Hematopoietic multipotent progenitor cell treated with erythropoietin and hydrocortisone succinate and interleukin-3 and kit ligand, for 8 days (in vitro differentiated cells): Measurements from ENCODE around the gene BDH1.
A peak's percentile ranks its signal among the peaks of the same experiment; 100 is the strongest.

Experiments used
- DNase-seq: peaks from one replicate; pipeline ENCODE4 v3.0.0-alpha.2; 2015

BDH1 gene

DNA sequence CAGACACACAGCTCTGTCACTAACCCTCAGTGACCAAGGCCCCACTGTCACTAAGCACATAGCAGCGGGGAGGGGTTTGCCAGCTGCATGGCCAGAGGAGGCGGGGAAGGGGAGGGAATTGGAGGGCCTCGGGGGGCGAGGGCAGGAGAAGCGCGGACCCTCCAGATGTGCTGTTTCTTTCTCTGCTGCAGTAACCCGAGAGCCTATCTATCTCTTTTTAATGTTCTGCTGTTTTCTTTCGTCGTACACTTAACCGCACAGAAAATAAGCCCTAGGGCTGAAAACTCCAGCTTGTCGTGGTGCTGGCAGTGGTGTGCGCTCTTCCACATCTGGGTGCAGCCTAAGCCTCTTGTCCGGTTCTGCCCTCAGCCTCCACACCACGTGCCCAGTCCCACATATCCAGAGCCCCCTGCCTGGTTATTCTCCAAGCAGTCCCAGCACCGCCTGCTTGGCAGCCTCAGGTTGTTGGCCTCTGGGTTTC, 51.1 kb downstream of the BDH1 start:
- no peak for DNase-seq

DNA sequence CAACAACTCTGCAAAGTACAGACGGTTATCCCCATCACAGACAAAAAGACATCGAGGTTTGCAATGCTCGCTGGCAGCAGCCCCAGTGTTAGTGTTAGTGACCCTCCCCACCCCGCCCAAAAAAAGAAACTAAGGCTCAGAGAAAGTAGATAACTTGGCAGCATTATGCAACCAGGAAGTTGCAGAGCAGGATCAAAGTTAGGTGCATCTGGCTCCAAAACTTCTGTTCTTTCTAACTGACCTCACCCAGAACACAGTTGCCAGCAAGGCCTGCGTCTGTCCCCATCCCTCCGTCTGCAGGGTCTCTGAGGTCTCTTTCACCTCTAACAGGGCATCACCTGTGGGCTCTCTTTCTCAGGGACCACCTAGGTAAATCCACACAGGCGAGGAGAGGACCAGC, 51.5 kb downstream of the BDH1 start:
- DNase-seq, result peak; percentile 55

DNA sequence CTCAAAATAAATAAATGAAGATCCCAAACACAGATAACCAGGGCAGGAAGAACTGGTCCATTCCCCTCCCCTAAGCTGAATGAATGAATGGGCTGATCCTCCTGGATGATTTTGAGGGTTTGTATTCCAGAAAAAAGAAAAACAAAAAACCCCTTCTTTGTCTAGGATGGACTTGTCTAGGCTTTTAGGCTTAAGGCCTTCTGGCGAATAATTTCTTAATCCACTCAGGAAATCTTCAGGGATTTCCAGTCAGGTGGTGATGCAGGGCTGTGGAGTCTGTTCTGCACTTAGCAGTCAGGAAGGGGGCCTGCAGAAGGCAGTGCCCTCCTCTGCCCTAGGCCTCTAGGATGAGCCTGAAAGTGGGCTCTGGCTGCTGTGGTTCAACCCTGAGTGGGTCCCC, 52.1 kb downstream of the BDH1 start:
- DNase-seq, result no peak

DNA sequence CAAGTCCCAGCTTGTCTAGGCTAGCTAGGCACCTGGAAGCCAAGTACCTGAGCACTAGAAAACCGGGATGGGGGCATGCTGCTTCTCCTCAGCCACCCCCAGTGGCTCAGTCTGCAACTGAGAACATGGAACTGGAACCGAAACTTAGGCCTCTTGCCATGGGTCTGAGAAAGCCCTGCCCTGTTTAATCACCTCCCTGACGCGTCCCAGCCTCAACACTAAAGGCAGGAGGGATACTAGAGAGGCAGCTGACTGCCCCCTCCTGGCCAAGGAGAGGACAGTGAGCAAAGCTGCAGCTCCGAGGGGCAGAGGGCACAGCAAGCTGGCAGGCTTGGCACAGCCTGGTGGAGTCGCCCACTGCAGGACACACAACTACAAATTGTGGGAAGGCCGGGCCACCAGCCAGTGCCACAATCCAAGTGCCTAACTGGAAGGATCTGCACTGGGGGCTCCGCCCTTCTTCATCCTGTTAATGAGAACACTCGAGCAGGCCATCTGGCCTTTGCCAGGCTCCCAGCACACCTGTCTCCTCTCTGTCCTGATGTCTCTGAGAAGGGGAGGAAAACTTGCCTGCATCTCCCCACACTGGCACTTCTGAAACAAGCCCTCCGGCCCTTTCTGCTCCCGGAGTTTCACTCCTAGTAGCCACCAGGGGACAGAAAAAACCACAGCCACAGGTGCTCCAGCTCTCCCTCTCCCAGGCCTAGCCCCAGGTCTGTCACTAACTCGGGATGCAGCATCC, 53.7 kb downstream of the BDH1 start:
- DNase-seq, result peak; percentile 76

DNA sequence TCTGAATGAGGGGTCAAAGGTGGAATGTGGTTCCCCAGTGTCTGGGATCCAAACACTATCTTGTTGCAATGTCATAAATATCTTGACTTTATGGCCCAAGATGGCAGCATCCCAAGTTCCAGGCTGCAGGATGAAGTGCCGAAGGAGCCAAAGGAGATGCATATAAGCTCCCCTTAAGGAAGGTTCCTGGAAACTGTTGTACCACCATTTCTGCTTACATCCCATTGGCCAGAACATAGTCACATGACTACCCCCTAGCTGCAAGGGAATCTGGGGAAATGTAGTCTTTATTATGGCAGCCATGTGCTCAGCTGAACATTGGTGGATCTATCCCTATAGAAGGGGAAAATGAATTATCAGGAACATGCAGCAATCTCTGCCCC, 54.3 kb downstream of the BDH1 start:
- DNase-seq, result peak; percentile 55

DNA sequence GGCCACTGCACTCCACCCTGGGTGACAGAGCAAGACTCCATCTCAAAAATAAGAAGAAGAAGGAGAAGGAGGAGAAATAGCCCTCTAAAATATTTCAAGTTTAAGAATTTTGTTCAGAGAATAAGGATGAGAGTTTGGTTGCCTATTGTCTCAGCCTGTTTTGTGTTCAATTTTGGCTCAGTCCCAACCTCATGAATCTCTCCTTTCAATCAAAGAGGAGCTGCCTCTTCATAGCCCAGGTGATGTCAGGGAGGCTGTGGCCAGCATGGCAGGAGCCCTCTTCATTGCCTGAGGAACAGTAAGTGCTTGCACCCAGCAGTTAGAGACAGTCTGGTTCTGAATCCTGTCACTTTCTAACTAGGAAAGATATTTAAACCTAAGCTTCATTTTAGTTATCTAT, 55.0 kb downstream of the BDH1 start:
- no peak for DNase-seq

DNA sequence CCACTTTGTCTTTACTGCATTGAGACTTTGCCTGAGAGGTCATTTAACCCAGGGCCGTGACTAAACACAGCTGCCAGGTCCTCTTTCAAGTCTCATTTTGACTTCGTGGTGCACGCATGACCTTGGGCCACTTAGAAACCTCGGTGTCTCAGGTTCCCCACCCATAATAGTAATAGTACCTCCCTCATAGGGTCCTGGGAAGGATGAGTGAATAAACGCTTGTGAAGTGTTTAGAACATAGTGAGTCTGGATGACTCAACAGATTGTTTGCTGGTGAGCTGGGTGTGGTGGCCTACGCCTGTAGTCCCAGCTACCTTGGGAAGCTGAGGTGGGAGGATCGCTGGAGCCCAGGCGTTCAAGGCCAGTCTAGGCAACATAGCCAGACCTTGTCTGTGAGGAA, 56.3 kb downstream of the BDH1 start:
- DNase-seq, result no peak

DNA sequence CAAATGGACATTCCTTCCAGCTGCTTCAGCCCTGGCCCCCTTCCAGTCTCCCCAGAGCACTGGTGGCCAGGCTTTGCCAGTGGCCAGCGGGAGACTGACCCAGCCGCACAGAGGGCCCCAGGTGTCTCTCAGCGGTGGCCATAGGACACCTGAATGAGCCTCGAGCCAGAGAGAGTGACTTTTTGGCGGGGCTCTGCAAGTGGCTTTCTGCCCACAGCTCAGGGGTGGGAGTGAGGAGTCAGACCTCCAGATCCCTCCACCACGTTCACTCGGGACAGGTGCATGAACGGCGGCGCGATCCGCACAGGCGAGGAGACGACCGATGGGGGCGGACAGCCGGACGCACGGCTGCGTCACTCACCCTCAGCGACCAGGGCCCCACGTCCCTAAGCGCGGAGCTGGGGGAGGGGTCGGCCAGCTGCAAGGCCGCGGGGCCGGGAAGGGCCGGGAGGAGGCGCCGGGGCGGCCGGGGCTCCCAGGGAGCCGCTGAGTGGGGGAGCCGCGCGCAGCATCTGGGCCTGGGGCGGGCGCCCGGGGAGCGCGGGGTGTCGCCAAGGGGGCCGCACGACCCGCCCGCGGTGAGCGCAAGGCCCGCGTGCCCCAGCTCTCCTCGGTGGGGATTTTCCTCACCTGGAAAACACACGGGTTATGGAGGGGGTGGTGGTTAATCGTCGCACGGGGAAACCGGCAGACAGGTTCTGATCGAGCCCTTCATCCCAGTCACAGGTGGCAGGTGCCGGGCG, 57.1 kb downstream of the BDH1 start:
- no peak for DNase-seq

DNA sequence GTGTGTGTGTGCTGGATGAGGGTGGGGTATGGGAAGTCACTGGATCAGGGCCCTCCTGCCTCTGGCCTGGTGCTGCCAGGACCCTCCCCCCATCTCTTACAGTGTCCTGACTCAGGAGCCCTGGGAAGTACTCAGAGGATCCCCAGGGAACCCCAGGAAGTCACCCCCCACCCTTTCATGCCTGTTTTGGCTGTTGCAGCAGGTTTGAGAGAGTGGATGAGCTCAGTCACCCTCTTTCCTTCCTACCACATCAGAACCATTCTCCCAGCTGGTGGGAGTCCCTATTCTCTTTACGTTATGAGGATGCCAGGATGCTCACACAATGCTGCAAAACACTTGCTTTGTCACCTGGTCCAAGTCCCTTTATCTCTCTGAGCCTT, 59.0 kb downstream of the BDH1 start:
- DNase-seq, result no peak

DNA sequence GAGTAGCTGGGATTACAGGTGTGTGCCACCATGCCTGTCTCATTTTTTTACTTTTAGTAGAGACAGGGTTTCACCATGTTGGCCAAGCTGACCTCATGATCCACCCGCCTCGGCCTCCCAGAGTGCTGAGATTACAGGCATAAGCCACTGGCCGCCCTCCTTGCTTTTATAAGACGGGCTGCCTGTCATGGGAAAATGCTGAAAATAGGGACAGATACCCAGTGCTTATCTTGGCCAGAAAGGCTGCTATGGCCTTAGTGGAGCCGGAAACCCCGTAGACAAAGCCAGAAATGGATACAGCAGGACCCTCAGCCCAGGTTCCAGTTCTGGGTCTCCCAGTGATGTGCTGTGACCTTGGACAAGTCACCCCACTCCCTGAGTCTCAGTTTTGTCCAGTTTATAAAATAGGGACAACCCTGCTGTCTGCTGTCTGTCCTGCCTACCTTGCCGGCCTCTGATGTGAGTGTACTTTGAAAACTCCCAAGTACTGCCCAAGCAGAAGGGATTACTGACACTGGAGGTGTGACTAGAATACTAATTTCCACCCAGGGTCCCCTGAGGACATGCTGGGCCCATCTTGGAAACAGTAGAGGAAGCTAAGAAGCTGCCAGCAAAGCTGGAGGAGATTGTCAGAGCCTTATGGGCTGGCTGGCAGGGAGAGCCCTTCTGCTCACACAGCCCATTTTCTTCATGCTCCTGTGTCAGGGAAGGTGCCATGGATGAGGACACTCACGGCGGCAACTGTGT, 59.6 kb downstream of the BDH1 start:
- no peak for DNase-seq

DNA sequence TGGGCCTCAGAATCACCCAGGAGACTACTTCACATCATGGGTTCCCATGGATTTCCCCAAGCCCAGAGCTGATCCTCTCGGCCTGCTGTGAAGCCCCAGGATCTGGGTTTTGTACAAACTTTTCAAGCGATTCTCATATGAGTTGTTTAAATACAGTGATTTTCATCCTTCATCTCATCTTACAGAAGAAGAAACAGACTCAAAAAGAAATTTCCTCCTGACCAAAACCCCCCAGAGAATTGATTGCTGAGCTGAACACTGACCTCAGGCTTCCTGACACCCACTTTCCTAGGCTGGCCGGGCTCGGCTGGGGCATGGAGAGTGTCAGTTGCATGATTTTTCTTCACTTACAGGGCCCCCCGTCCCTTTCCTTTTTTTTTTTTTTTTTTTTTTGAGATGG, 60.3 kb downstream of the BDH1 start:
- DNase-seq, result no peak

DNA sequence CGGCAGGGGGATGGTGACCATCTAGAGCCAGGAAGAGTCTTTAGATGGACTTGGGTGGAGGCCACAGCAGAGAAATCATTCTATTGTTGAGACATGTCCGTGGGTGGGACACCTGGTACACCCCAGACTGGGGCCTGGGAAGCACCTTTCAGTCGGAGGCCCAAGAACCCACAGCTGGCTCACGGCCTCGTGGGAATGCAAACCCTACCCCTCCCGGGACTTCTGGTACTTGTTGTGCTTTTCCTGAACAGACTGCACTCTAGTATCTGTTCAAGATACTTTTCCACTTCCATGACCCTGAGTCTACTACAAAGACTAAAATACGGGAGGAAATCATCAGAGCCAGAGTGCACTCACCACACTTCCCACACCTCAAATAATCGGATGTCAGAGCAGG, 60.7 kb downstream of the BDH1 start:
- no peak for DNase-seq

DNA sequence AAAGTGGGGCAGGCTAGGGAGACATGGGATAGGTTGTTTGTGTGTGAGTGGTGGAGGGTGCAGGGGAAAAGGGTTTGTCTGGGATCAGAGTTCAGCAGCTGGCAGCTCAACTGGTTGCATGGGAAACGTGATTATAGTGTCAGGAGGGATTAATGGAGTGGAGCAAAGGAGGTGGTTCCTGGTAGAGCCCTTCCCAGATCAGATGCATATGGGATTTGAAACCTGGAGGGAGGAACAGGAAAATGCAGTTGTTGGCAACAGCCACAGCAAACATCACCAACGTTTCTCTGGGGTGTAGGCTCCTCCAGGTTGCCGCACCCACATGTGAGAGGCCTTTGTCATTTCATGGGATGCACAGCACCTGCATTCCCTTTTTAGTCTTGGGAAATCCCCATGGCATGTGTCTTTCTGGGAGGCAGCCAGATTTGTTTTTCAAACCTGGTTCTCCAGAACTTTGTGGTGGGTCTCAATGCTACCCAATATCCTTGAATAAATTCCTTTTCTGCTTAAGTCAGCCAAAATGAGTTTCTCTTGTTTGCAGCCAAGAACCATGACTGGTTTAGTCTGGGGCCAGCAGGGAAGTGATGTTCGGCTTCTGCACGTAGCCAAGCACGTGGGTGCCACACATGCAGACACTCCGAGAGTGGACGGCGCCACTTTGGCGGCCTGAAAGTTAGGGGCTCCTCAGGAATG, 61.3 kb downstream of the BDH1 start:
- no peak for DNase-seq

DNA sequence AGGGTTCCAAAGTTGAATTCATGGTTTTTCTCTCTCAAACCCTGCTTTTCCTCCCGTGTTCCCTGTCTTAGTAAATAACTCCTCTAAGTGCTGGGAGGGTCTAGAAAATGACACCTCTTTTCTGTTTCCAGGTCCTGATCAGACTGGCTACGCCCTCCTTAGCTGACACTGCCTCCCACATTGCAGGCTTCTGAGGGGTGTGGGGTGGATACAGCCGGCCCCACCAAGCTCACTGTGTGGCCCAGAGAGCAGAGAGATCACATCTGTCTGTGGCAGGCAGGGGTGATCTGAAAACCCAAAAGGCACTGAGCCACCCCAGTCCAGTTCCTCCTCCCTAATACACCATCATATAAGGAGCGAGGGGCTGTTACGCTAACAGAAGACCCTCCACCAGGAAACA, 62.7 kb downstream of the BDH1 start:
- no peak for DNase-seq

DNA sequence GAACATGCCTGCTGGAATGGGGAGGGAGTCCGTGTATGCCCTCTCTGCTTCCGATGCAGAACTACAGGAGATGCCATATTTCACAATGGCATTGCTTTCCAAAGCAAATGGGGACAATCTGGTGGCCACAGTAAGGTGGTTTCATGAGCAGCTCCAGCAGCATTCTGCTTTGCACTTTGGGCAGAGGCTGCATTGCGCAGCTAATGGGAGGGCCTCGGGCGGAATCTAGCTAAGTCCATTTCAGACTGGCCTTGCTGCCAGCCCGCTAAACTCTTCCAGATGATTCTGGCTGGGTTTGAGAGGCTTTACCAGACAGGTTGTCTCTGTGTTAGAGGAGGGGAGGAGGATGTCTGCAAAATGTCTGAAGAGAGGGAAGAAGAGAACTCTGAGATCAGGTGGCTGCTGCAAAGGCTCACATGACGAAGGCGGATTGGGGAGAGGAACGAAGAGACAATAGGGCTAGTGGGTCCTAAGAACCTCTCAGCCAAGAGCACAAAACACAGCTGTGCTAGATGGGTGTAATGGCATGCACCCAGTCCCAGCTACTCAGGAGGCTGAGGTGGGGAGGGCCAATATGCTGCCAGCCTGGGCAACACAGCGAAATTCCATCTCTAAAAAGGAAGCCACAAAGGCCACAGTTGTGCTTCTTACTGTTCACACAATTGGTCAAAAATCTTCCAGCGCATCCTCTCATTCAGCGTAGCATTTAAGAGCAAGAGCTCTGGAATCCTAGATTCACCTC, 63.7 kb downstream of the BDH1 start:
- no peak for DNase-seq

DNA sequence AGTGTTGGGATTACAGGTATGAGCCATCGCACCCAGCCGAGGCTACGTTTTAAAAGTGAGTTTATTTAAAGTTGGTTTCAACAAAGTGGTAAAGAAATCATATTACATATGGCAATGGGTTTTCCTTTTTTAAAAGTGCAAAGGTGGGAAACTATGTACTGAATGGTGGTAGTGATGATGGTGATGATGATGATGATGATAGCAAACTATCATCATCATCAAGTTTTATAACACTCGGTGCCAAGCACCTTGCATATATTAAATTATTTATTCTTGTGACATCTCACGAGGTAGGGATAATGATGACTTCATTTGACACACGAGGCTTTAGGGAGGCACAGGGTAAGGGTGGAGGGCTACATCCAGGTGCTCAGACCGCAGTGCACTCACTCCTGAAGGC, 64.3 kb downstream of the BDH1 start:
- no peak for DNase-seq

DNA sequence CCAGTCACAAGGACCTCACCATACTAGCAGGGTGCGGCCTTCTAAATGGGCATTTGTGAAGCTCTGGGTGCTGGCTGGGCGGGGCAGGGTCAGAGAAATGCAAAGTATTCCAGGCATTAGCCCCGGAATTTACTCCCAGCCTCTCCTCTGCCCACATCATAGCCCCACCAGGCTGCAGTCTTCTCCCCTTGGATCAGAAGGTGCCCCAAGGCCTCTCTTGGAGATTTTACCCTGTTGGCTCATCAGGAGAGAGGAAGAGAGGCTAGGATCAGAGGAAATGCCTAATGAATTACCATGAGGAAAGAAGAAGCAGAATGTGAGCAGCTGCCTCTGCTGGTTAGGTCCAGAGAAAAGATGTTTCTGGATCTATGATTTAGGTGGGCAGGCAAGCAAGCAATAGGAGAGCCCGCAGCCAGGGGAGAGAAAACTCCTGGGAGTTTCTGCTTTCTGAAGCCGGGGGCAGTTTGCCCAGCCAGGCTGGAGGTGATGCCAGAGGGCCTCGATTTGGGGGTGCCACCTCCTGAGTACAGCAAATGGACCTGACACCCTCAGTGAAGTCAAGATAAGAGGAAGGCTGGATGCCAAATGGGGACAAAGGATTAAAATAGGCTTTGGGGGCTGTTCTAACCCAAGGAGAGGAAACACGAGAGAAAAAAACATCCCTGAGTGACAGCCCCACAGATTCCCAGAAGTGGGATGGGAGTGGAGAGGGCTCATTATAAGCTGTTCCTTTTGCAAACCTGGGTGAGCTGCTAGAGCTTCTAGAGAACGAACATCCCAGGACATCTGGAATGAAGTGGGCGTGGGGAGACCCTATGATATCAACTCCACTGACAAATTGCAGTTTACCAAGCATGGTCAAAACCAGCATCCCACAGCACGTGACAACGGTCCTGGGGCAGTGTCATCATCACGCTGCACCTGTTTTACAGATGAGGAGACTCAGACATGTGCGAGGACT, 65.4 kb downstream of the BDH1 start:
- no peak for DNase-seq

DNA sequence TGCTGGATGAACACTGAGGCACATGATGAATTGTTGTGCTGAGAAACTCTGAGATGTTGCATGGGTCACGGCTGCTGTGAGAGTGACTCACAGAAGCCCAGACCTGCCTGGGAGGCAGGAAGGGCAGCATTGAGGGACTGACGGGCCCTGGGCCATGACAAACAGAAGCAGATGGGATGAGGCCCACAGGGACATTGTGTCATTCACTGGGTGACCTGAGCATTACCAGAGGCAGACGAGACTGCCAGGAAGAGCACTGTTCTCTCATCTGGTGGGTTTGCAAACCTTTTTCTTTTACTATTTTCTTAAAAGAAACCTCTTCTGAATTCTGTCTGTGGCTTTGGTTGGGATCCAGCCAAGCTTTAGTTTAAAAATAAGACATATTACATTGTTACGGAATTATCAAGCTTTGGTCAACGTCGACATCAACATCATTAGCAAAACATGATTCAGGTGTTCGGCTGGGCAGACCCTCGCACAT, 67.8 kb downstream of the BDH1 start:
- no peak for DNase-seq

DNA sequence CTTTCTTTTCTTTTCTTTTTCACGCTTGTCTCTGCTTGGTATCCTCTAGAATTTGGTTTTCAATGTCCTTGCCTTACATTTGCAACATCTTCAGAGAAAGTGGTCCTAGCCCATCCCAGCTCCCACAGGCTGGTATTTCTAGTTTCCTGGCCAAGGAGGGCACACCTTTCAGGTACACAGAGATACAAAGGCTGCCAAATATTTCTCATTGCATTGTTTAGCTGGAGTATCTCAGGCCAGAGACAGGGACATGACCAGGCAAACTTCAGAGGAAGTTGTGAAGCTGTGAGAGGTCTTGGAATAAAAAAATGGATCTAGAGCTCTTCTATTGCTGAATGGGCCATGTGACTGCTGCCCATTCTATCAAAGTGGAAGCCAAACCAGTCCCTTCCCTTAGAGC, 68.9 kb downstream of the BDH1 start:
- no peak for DNase-seq

DNA sequence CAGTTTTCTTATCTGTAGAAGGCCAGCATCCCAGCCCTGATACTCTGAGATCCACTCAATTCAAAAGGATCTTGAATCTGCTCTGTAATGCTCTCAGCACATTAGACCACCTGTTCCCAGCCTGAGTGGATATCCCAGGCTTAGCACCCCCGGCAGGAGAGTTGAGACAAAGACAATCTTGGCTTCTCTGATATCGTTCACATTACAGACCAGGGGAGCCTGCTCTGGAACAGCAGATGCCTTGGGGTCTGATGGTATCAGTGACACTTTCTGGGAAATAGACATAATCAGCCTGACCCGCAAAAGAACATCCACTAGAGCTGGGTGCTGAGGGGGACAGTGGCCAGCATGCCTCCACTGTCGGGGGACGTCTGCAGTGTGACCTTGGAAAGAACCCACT, 70.6 kb downstream of the BDH1 start:
- DNase-seq, result no peak

DNA sequence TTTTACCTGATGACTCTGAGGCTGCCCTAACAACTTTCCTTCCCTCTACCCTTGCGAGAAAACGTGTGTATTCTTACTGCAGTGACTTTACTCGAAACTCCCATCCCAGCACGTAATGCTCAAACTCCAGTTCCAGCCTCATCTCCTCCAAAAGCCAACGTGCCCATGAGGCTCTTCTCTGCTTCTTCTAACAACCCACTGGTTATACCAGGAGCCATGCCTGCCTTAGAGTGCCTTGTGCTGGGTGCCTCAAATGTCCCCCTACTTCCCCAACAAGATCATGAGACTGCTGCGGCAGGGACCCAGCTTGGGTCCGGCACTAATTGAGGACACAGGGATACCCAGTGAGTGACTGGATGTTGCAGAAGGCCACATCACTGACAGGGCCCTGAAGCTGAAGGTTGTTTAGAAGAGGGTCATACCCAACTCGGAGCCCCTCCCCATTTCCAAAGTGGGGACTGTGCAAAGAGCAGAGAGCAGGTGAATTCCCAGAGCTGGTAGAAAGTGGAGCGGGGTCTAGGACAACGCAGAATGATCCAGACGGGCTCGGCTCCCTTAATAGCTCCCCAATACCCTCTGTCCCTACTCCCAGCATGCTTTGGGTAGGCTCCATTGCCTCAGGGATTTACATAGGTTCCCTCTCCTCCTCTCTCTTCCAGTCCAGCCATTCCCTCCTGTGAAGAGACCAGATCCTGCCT, 71.4 kb downstream of the BDH1 start:
- DNase-seq, result no peak
